Measurements from ENCODE around the gene TGFBR1.

GRCh38 chr9:99178912-99179872 lies 74.3 kb downstream of the TGFBR1 start:
- TF ChIP-seq ZNF555 (tag by site-specific recombination; conservative IDR thresholded peaks at IDR 0.05) (no peak), ZNF292 (tag by site-specific recombination; IDR thresholded peaks at IDR 0.05; ENCODE audit: borderline replicate concordance, low read depth) (no peak)

All from HEK293 (cell line).